SU-DHL-6 (cell line): Measurements from ENCODE around the gene C12orf75.

Experiments
- CTCF ChIP-seq: fragments of 200-600 bp; sonication (generic); IDR thresholded peaks from one replicate; pipeline ENCODE4 v1.5.1; 2017; ENCODE audit warnings: antibody characterized with exemption, mild to moderate bottlenecking, low read length, moderate library complexity; ENCODE audit not compliant: insufficient read depth, poor library complexity, severe bottlenecking
- EZH2phosphoT487 ChIP-seq: fragments of 200-600 bp; sonication (generic), shearing (Covaris generic); conservative IDR thresholded peaks from 2 replicates; pipeline ENCODE4 v1.6.1; 2018; ENCODE audit warnings: mild to moderate bottlenecking, antibody characterized with exemption, low read length, moderate library complexity, mixed read lengths

GRCh38 chr12:105287408-105287807 lies 43.1 kb upstream of the C12orf75 start:
- TF ChIP-seq CTCF (no peak), EZH2phosphoT487 (no peak)
